Amygdala (tissue), 56 donors: ENCODE results near the gene NPHP4.
"Not testable (repeated sequence)": the region's sequence is repeated elsewhere in the genome, so short reads cannot be mapped to it uniquely, and the experiment has no call there.

Source experiments
- DNase-seq, 56 donors: peaks; one replicate each; lab custom pipeline; 2025; lab: John Stamatoyannopoulos, UW

Gene NPHP4

GRCh38 chr1:5868931-5869500 lies 123.2 kb downstream of the NPHP4 start:
- no peak for DNase-seq

GRCh38 chr1:5865774-5866173 lies 126.5 kb downstream of the NPHP4 start:
- no peak for DNase-seq

- no peak for DNase-seq
Observed at GRCh38 chr1:5865056-5865455, 127.2 kb downstream of the NPHP4 start.

- no peak for DNase-seq
Observed at GRCh38 chr1:5864256-5864655, 128.0 kb downstream of the NPHP4 start.

GRCh38 chr1:5863238-5863637 lies 129.0 kb downstream of the NPHP4 start:
- no peak for DNase-seq

GRCh38 chr1:5861871-5862825 lies 130.1 kb downstream of the NPHP4 start:
- no peak for DNase-seq

- no peak for DNase-seq
Observed at GRCh38 chr1:5860277-5860676, 131.9 kb downstream of the NPHP4 start.

GRCh38 chr1:5859766-5860165 lies 132.5 kb downstream of the NPHP4 start:
- no peak for DNase-seq

GRCh38 chr1:5858844-5859407 lies 133.3 kb downstream of the NPHP4 start:
- no peak for DNase-seq

- no peak for DNase-seq
Observed at GRCh38 chr1:5858246-5858645, 134.0 kb downstream of the NPHP4 start.

- no peak for DNase-seq
Observed at GRCh38 chr1:5857508-5858090, 134.6 kb downstream of the NPHP4 start.

GRCh38 chr1:5857011-5857410 lies 135.2 kb downstream of the NPHP4 start:
- no peak for DNase-seq

GRCh38 chr1:5856246-5856815 lies 135.9 kb downstream of the NPHP4 start:
- DNase-seq = no peak

GRCh38 chr1:5855196-5855897 lies 136.9 kb downstream of the NPHP4 start:
- no peak for DNase-seq

- DNase-seq = no peak
Observed at GRCh38 chr1:5854754-5855153, 137.5 kb downstream of the NPHP4 start.

- DNase-seq = not testable (repeated sequence)
Observed at GRCh38 chr1:5853858-5854257, 138.4 kb downstream of the NPHP4 start.

- no peak for DNase-seq
Observed at GRCh38 chr1:5850503-5850902, 141.7 kb downstream of the NPHP4 start.

GRCh38 chr1:5849550-5849949 lies 142.7 kb downstream of the NPHP4 start:
- no peak for DNase-seq

- no peak for DNase-seq
Observed at GRCh38 chr1:5847013-5847659, 145.1 kb downstream of the NPHP4 start.

- DNase-seq = no peak
Observed at GRCh38 chr1:5845376-5845775, 146.8 kb downstream of the NPHP4 start.
